HepG2 (cell line): ENCODE results near the gene RAD51C. TPM values are rescaled to one million over a fixed set of nuclear protein-coding genes. Genes with fewer than 3 reads are reported as not detected.
A peak's percentile ranks its signal among the peaks of the same experiment; 100 is the strongest.

Experiments used
- BORCS8-MEF2B ChIP-seq: sonication (generic); formaldehyde crosslinking; IDR thresholded peaks from 2 replicates; pipeline ENCODE4 v1.8.0; 2022; ENCODE audit warnings: mild to moderate bottlenecking, missing genetic modification reagents
- ELK4 ChIP-seq: sonication (generic); formaldehyde crosslinking; IDR thresholded peaks from 2 replicates; pipeline ENCODE4 v1.9.0; 2021; ENCODE audit warnings: missing genetic modification reagents, borderline replicate concordance
- HIVEP1 ChIP-seq: sonication (generic); formaldehyde crosslinking; IDR thresholded peaks from 2 replicates; pipeline ENCODE4 v1.4.0; 2020; ENCODE audit warnings: mild to moderate bottlenecking, missing genetic modification reagents
- HNF4A ChIP-seq: sonication (generic); formaldehyde crosslinking; IDR thresholded peaks from 2 replicates; pipeline ENCODE4 v1.4.0; 2020; ENCODE audit warnings: missing genetic modification reagents
- MBD4 ChIP-seq: IDR thresholded peaks from 2 replicates; pipeline ENCODE4 v1.6.1; 2012; ENCODE audit warnings: low read length, inconsistent platforms, borderline replicate concordance
- RNF2 ChIP-seq: fragments of 450-650 bp; conservative IDR thresholded peaks from 2 replicates; pipeline ENCODE4 v1.6.1; 2016; ENCODE audit warnings: low read depth
- SP4 ChIP-seq: sonication (generic); formaldehyde crosslinking; IDR thresholded peaks from 2 replicates; pipeline ENCODE4 v1.8.1; 2023; ENCODE audit warnings: mild to moderate bottlenecking, missing genetic modification reagents
- TAF1 ChIP-seq: sonication (generic); formaldehyde crosslinking; IDR thresholded peaks from 2 replicates; pipeline ENCODE4 v1.4.0; 2020; ENCODE audit warnings: missing genetic modification reagents
- TFDP1 ChIP-seq: IDR thresholded peaks from 2 replicates; pipeline ENCODE4 v1.6.1; 2016; ENCODE audit warnings: missing compliant biosample characterization, missing genetic modification reagents, borderline replicate concordance
- TOPORS ChIP-seq: sonication (generic); formaldehyde crosslinking; IDR thresholded peaks from 2 replicates; pipeline ENCODE4 v1.8.0; 2023; ENCODE audit warnings: mild to moderate bottlenecking, missing genetic modification reagents
- ZFAT ChIP-seq: sonication (generic); formaldehyde crosslinking; conservative IDR thresholded peaks from 2 replicates; pipeline ENCODE4 v1.8.1; 2023; ENCODE audit warnings: missing genetic modification reagents, inconsistent platforms
- ZNF235 ChIP-seq: sonication (generic); formaldehyde crosslinking; IDR thresholded peaks from 2 replicates; pipeline ENCODE4 v1.8.1; 2023; ENCODE audit warnings: mild to moderate bottlenecking, missing genetic modification reagents, borderline replicate concordance
- ZNF264 ChIP-seq: sonication (generic); formaldehyde crosslinking; IDR thresholded peaks from 2 replicates; pipeline ENCODE4 v1.4.0; 2020; ENCODE audit warnings: missing genetic modification reagents
- ZNF326 ChIP-seq: sonication (generic); formaldehyde crosslinking; IDR thresholded peaks from 2 replicates; pipeline ENCODE4 v1.4.0; 2020; ENCODE audit warnings: missing genetic modification reagents, borderline replicate concordance
- ZNF383 ChIP-seq: sonication (generic); formaldehyde crosslinking; IDR thresholded peaks from 2 replicates; pipeline ENCODE4 v1.4.0; 2020; ENCODE audit warnings: missing genetic modification reagents, mild to moderate bottlenecking, borderline replicate concordance
- ZNF513 ChIP-seq: sonication (generic); formaldehyde crosslinking; conservative IDR thresholded peaks from 2 replicates; pipeline ENCODE4 v1.5.0; 2020; ENCODE audit warnings: missing genetic modification reagents
- ZNF563 ChIP-seq: sonication (generic); formaldehyde crosslinking; IDR thresholded peaks from 2 replicates; pipeline ENCODE4 v1.8.0; 2022; ENCODE audit warnings: mild to moderate bottlenecking, moderate library complexity, missing genetic modification reagents
- ZNF761 ChIP-seq: sonication (generic); formaldehyde crosslinking; conservative IDR thresholded peaks from 2 replicates; pipeline ENCODE4 v1.4.0; 2020; ENCODE audit warnings: mild to moderate bottlenecking, missing genetic modification reagents
- ZNF775 ChIP-seq: sonication (generic); formaldehyde crosslinking; IDR thresholded peaks from 2 replicates; pipeline ENCODE4 v1.4.0; 2020; ENCODE audit warnings: missing genetic modification reagents, mild to moderate bottlenecking, moderate library complexity, borderline replicate concordance
- ZNF792 ChIP-seq: IDR thresholded peaks from 2 replicates; pipeline ENCODE4 v1.6.1; 2016
- ZSCAN29 ChIP-seq: sonication (generic); formaldehyde crosslinking; conservative IDR thresholded peaks from 2 replicates; pipeline ENCODE4 v1.4.0; 2020; ENCODE audit warnings: mild to moderate bottlenecking, missing genetic modification reagents
- polyA plus RNA-seq, 8 experiments: library from polyadenylated mRNA; depleted of rRNA in 3 of 8; stranded (reverse) in 7 of 8; unstranded in 1 of 8; fragments of >200 nt; fragmentation: Illumina TruSeq in 4 of 8; extraction: Trizol in 4 of 8; gene quantifications; 2 replicates each; pipeline versions ENCODE4 v1.2.1 to v1.2.3, GENCODE V29; 2011 to 2016; ENCODE audit warnings: low read depth in 4 of 8, missing spikeins in 1 of 8, mixed read lengths in 1 of 8; ENCODE audit not compliant: insufficient read depth in 1 of 8
- total RNA-seq, 5 experiments: library from RNA; depleted of rRNA; stranded (reverse); fragments of >200 nt; fragmentation: Illumina TruSeq; extraction: Trizol; gene quantifications; 2 replicates each; pipeline ENCODE4 v1.2.3, GENCODE V29; 2016; ENCODE audit warnings: low read depth in 1 of 5
- TF ChIP-seq, protein P1 (sequence below): sonication (generic); formaldehyde crosslinking; IDR thresholded peaks from 2 replicates; pipeline ENCODE4 v1.4.0; 2020; ENCODE audit warnings: missing genetic modification reagents, borderline replicate concordance

The RAD51C gene
- total and polyA plus RNA-seq, 2 of the 13 experiments (the other 11 are each of a cell fraction or from before 2014, with no cell fraction given): 38.5 to 106 TPM

- peak; percentile 26; the same call in 1 of the 2 replicates for TF ChIP-seq TFDP1
- no peak for TF ChIP-seq ZNF761 (CRISPR knock-in tag)
- TF ChIP-seq ZNF563: 0 out of 2 replicates have a peak, but pooled peaks have one; percentile 20
- no peak for TF ChIP-seq ZNF235 (CRISPR knock-in tag)
- TF ChIP-seq, protein P1, sequence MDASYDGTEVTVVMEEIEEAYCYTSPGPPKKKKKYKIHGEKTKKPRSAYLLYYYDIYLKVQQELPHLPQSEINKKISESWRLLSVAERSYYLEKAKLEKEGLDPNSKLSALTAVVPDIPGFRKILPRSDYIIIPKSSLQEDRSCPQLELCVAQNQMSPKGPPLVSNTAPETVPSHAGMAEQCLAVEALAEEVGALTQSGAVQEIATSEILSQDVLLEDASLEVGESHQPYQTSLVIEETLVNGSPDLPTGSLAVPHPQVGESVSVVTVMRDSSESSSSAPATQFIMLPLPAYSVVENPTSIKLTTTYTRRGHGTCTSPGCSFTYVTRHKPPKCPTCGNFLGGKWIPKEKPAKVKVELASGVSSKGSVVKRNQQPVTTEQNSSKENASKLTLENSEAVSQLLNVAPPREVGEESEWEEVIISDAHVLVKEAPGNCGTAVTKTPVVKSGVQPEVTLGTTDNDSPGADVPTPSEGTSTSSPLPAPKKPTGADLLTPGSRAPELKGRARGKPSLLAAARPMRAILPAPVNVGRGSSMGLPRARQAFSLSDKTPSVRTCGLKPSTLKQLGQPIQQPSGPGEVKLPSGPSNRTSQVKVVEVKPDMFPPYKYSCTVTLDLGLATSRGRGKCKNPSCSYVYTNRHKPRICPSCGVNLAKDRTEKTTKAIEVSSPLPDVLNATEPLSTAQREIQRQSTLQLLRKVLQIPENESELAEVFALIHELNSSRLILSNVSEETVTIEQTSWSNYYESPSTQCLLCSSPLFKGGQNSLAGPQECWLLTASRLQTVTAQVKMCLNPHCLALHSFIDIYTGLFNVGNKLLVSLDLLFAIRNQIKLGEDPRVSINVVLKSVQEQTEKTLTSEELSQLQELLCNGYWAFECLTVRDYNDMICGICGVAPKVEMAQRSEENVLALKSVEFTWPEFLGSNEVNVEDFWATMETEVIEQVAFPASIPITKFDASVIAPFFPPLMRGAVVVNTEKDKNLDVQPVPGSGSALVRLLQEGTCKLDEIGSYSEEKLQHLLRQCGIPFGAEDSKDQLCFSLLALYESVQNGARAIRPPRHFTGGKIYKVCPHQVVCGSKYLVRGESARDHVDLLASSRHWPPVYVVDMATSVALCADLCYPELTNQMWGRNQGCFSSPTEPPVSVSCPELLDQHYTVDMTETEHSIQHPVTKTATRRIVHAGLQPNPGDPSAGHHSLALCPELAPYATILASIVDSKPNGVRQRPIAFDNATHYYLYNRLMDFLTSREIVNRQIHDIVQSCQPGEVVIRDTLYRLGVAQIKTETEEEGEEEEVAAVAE (CRISPR knock-in tag): no peak
- peak; percentile 62; the same call in 1 of the 2 replicates for TF ChIP-seq TOPORS
- TF ChIP-seq ZNF775 (CRISPR knock-in tag): no peak
- TF ChIP-seq BORCS8-MEF2B (CRISPR knock-in tag): no peak
- TF ChIP-seq ZSCAN29: no peak
- 0 out of 2 replicates have a peak, but pooled peaks have one; percentile 26 for TF ChIP-seq RNF2
- TF ChIP-seq ZNF383 (CRISPR knock-in tag): no peak
- TF ChIP-seq HIVEP1 (CRISPR knock-in tag): 0 out of 2 replicates have a peak, but pooled peaks have one; percentile 21
- TF ChIP-seq ZNF513 (CRISPR knock-in tag): no peak
- no peak for TF ChIP-seq ZNF326 (CRISPR knock-in tag)
- no peak for TF ChIP-seq ZFAT (CRISPR knock-in tag)
- no peak for TF ChIP-seq SP4 (CRISPR knock-in tag)
- TF ChIP-seq HNF4A: no peak
- no peak for TF ChIP-seq MBD4
- no peak for TF ChIP-seq ZNF792 (CRISPR knock-in tag)
- TF ChIP-seq ZNF264 (CRISPR knock-in tag): no peak
- TF ChIP-seq ELK4 (CRISPR knock-in tag): no peak
- TF ChIP-seq TAF1 (CRISPR knock-in tag): no peak
These were observed 63.3 kb downstream of the RAD51C start, which contains the start of gene PPM1E (continued) for GRCh38 chr17:58755577-58756245.
